KBM-7 (cell line): Measurements from ENCODE around the gene TBCK.
"Not testable (repeated sequence)": the region's sequence is repeated elsewhere in the genome, so short reads cannot be mapped to it uniquely, and the experiment has no call there.

Source experiments
- DNase-seq: peaks from one replicate; pipeline ENCODE4 v3.0.0-alpha.2; 2015
- in situ Hi-C: fragments of 300-500 bp; cut with MboI; formaldehyde crosslinking; loops from 2 replicates; pipeline ENCODE4 v1.14.3; 2020; ENCODE audit warnings: low sequenced_read_pairs, low pct_unique_long_range_greater_than_20kb, mixed read lengths

The TBCK gene

GRCh38 chr4:106253364-106254129 is 62.5 kb downstream of the TBCK start:
- in situ Hi-C loops: no loop called here
- DNase-seq: no peak

GRCh38 chr4:106247600-106247999 is 68.4 kb downstream of the TBCK start:
- DNase-seq: no peak
- in situ Hi-C loops: no loop called here

- in situ Hi-C loops: no loop called here
- no peak for DNase-seq
These were observed 69.6 kb downstream of the TBCK start for GRCh38 chr4:106246441-106246840.

- DNase-seq: no peak
- in situ Hi-C loops: no loop called here
These were observed 70.8 kb downstream of the TBCK start for GRCh38 chr4:106245176-106245575.

GRCh38 chr4:106240699-106241098 is 75.3 kb downstream of the TBCK start:
- no peak for DNase-seq
- in situ Hi-C loops: no loop called here

GRCh38 chr4:106238820-106239420 is 77.1 kb downstream of the TBCK start:
- peak; percentile 51 for DNase-seq
- in situ Hi-C loops: no loop called here

- no peak for DNase-seq
- in situ Hi-C loops: no loop called here
These were observed 84.1 kb downstream of the TBCK start for GRCh38 chr4:106231931-106232330.

DNA sequence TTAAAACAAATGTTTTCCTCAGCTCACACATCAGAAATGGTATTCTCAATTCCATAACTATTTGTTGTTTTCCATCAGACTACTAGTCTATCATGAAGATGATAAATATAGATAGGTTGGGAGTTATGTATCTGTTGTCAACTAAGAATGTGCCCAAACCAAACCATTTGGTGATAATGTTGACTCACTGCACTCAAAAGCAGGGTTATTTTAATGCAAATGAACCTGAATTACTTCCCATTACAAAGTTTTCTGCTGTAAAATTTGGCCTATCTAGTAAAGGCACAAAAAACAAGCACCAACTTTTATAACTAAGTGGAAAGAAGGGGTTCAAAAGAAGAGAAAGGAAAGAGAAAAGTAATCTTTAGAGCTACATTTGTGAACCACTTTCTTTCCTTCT is 93.5 kb downstream of the TBCK start:
- DNase-seq: no peak
- in situ Hi-C loops: no loop called here

- DNase-seq, in situ Hi-C loops: not testable (repeated sequence)
These were observed 102.7 kb downstream of the TBCK start for GRCh38 chr4:106213291-106213690.

DNA sequence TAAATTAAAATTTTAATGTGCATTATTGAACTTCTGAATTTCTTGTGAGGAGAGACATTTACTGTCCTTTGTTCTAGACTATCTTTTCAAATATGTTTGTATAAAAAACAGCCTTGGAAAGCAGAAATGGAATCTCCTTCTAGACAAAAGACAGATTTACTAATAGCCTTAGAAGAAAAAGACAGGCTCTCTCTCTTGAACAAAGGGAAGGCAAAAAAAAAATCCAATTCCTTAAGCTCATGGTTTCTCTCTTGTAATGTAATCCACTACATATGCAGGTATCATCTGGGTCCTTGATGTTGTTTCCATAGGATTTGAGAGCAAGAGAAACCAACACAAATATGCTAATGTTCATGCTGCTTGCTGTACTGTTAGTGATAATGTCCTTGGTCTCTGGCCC is 106.0 kb downstream of the TBCK start:
- in situ Hi-C loops: no loop called here
- no peak for DNase-seq

GRCh38 chr4:106208481-106209460 is 107.2 kb downstream of the TBCK start:
- no peak for DNase-seq
- in situ Hi-C loops: no loop called here

- DNase-seq: peak; percentile 21
- in situ Hi-C loops: no loop called here
These were observed 114.6 kb downstream of the TBCK start for GRCh38 chr4:106201373-106201772.

GRCh38 chr4:106195435-106195950 is 120.5 kb downstream of the TBCK start:
- in situ Hi-C loops: no loop called here
- no peak for DNase-seq

- in situ Hi-C loops: no loop called here
- no peak for DNase-seq
These were observed 121.2 kb downstream of the TBCK start for GRCh38 chr4:106194801-106195200.

- no peak for DNase-seq
- in situ Hi-C loops: no loop called here
These were observed 123.9 kb downstream of the TBCK start for GRCh38 chr4:106192131-106192530.

- in situ Hi-C loops: no loop called here
These were observed 129.8 kb downstream of the TBCK start for GRCh38 chr4:106186201-106186600.

DNA sequence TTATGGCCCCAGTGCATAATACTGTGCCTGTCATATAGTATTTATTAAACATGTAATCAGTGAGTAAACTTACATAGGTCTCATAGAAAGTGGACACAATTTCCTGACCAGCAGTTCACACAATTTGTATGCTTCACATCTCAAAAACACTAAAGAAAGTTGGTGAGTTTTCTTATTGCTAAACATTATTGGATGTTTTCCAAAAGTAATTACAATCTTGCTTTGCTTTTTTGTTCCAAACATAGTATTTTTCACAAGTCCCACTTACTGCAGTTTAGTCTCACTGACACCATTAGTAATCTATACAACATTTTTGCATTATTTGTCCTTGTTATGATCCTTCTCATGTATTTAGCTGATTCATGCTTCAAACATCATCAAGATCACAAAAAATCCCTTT is 132.5 kb downstream of the TBCK start:
- no peak for DNase-seq
- in situ Hi-C loops: no loop called here

More at GRCh38 chr4:106186201-106186600, 129.8 kb downstream of the TBCK start:
- DNase-seq: no peak

DNA sequence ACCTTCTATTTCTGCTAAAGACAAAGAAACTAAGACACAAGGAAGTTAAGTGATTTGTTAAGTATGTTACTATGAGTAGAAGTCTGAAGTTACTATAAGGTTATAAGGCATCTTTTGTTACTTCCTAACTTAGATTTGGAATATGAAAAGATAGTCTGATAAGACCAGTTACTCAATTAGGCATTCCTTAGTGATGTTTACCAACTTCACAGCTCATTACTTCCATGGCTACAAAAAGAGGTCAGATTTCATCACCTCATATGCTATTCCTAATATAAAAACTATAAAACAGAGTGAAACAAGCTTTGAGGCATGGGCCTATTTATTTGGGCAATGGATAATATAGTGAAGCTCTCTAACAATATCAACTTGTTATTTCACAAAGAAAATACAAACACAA is 143.1 kb downstream of the TBCK start:
- no peak for DNase-seq
- in situ Hi-C loops: no loop called here

GRCh38 chr4:106165351-106166010 is 150.5 kb downstream of the TBCK start:
- no peak for DNase-seq
- in situ Hi-C loops: no loop called here
